NCI-H2196 (cell line): Measurements from ENCODE around the gene CHPF.

Source experiments
- DNase-seq: peaks from one replicate; lab custom pipeline; 2025; ENCODE audit not compliant: unreplicated experiment; lab: John Stamatoyannopoulos, UW

CHPF gene, protein sequence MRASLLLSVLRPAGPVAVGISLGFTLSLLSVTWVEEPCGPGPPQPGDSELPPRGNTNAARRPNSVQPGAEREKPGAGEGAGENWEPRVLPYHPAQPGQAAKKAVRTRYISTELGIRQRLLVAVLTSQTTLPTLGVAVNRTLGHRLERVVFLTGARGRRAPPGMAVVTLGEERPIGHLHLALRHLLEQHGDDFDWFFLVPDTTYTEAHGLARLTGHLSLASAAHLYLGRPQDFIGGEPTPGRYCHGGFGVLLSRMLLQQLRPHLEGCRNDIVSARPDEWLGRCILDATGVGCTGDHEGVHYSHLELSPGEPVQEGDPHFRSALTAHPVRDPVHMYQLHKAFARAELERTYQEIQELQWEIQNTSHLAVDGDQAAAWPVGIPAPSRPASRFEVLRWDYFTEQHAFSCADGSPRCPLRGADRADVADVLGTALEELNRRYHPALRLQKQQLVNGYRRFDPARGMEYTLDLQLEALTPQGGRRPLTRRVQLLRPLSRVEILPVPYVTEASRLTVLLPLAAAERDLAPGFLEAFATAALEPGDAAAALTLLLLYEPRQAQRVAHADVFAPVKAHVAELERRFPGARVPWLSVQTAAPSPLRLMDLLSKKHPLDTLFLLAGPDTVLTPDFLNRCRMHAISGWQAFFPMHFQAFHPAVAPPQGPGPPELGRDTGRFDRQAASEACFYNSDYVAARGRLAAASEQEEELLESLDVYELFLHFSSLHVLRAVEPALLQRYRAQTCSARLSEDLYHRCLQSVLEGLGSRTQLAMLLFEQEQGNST

GRCh38 chr2:219543596-219544358 lies at the start of gene CHPF, which contains the start of gene TMEM198:
TSS of gene CHPF (minus strand) at chr2:219543809. CDS start at chr2:219543538, 271 bp downstream.
TSS of gene TMEM198 (plus strand) at chr2:219544028. CDS start at chr2:219544728, 700 bp downstream.
- DNase-seq: peak; percentile 99

DNA sequence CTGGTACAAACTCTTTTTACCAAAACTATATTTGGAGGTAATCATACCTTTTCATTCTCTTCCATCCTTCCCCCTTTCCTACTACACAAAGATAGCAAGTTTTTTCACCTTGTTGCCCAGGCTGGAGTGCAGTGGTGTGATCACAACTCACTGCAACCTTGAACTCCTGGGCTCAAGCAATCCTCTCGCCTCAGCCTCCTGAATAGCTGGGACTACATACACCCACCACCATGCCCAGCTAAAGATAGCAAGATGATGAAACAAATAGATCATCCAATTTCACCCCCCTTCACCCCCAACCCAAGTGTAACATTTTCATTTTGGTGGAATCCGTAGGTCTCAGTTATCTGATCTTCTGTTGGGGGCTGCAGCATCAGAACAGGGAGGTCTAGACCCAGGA lies 49.5 kb upstream of the CHPF start:
- no peak for DNase-seq

DNA sequence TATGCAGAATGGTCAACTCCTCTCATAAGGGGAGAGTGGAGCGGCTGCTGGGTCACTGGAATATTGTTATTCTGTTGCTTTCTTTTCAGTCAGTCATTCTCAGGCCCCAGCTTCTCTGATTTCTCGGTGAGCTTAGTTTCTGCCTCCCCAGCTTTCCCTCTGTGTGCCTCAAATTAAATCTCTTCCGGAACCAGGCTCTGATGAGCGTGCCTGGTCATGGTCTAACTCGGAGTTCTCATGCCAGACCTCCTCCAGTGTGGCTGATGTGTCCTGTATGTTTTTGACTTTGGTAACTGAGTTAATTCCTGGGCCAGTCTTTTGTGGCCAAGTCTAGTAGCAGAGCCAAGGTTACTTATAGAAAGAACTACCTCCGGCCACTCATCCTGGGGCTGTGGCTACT lies 49.1 kb upstream of the CHPF start:
- no peak for DNase-seq

DNA sequence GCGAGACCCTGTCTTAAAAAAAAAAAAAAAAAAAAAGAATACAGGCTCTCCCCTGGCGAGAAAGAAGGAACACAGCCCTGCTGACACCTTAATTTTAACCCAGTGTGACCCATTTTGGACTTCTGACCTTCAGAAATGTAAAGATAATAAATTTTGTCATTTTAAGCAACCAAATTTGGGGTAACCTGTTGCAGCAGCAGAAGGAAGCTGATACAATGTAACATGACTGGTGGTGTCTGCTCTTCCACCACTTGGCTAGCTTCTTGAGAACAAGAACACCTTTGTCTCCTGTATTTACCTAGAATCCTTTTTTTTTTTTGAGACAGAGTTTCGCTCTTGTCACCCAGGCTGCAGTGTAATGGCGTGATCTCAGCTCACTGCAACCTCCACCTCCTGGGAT lies 47.5 kb upstream of the CHPF start:
- DNase-seq: no peak

- no peak for DNase-seq
Observed at GRCh38 chr2:219581346-219581745, 37.7 kb upstream of the CHPF start.

- no peak for DNase-seq
Observed at GRCh38 chr2:219578811-219579613, 35.4 kb upstream of the CHPF start.

- DNase-seq: no peak
Observed at GRCh38 chr2:219576505-219577388, 33.1 kb upstream of the CHPF start.

DNA sequence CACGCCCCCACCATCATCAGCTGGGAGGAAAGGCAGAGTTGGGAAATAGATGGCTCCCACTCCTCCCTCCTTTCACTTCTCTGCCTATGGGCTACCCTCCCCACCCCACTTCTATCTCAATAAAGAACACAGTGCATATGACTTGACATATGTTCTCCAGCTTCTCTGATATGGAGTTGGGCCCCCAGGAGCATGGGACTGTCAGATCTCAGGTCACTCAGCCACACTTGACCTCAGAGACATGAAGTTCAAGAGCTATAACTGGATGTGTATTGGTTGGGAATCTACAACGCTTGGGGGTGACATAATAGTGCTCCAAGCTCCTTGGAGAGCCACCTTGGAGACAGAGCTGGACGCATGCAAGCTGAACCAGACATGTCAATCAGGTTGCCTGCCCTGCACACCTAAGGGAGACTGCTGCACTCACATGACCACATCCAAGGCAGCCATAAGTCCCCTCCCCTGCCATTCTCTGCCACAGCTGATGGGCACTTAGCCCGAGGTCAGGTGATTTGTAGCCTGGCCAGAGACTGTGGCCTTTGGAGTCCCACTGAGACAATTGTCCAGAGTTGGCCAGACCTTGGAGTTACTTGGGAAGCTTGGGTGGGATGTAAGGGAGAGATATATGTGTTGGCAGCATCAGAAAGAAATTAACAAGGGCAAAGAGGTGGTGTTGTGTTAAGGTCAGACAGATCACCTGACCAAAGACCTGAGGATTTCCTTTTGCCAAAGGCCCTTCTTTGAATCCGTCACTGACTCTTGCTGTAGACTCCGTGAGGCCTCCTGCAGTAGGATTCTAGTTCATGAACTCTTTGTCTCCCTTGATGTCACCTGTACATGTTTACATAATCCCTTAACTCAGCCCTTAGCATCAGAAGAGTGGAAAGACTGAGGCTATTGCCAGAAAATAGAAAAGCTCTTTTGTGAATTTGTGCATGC lies 32.2 kb upstream of the CHPF start:
- DNase-seq: no peak

GRCh38 chr2:219574484-219575311 lies 31.1 kb upstream of the CHPF start:
- DNase-seq: peak; percentile 86

DNA sequence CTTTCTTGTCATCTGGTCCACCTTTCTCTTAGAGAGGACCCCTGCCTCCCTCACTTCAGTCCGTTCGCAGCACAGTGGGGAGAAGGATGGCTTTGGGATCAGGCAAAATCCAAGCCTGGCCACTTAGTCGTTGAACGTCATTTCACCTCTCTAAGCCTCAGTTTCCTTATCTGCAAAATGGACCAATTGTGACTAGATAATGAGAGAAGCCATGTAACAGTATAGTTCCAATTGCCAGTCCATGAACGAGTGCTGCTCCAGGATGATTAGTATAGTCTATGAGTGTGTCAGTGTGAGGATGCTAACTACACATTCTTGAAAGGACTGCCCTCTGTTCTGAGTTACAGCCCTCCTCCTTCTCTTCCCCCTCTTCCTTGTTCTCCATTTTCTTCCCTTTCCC lies 29.6 kb upstream of the CHPF start:
- no peak for DNase-seq

DNA sequence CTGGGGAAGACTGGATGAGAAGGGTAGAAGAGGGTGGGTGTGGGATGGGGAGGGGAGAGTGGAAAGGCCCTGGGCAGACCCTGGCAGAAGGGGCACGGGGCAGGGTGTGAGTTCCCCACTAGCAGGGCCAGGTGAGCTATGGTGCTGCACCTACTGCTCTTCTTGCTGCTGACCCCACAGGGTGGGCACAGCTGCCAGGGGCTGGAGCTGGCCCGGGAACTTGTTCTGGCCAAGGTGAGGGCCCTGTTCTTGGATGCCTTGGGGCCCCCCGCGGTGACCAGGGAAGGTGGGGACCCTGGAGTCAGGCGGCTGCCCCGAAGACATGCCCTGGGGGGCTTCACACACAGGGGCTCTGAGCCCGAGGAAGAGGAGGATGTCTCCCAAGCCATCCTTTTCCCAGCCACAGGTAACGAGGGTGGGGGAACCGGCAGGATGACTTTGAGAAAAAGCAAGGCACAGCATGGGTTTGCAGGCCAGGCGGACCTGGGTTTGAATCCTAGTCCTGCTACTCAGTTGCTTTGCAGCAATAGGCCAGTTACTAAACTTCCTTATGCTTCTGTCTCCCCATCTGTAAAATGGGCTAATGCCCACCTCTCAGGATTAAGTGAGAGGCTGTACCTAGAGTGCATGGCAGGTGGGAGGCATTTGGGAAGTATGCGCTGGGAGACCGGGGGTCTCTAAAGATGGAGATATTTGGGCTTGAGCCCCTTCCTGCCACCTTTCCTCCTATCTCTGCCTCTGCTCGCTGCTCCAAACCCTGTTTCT lies 28.8 kb upstream of the CHPF start, which contains the start of gene INHA:
INHA (plus strand) TSS at position 74 of the 765 bp plus-strand sequence; CDS start at position 139, 65 bp downstream.
- DNase-seq: no peak

DNA sequence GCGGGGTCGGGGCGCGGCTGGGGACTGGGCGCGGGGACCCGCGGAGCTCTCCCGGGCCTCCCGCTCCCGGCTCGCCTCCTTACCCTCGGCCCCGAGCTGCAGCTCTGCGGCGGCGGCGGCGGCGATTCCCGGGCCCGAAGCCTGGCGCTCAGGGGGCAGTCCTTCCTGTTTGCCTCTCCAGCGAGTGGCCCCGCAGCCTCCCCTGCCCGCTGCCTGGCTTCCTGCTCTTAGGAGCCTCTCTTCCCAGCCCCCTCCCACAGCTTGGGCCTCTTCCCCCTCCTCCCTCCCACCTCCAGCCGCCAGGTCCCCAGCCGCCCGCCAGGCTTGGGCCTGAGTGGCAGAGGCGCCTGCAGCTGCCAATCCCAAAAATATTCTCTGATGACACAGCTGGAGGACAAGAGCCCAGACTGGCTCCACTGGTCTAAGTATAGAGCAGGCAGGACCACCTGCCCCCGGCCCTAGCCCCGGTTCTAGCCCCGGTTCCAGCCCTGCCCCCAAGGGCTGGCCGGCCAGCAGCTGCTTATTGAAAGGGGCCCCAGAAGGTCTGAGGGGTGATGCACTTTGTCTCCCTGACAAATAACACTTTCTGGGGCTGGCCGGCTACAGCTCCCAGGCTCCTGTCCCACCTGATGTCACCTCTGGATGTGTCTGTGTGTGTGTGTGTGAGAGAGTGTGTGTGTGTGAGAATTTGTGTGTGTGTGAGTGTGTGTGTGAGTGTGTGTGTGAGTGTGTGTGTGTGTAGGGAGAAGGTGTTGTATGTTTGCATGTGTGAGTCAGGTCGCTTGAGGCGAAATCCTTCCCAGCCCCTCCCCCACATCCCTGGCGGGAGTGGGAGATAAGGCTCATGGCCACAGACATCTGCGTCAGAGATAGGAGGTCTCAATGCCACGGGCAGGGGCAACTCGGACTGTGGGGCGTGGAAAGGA lies 28.0 kb upstream of the CHPF start, which contains the start of gene OBSL1:
OBSL1 (minus strand) TSS at position 229 of the 926 bp plus-strand sequence. CDS start 307 bp downstream, outside the sequence.
- DNase-seq: peak; percentile 66

DNA sequence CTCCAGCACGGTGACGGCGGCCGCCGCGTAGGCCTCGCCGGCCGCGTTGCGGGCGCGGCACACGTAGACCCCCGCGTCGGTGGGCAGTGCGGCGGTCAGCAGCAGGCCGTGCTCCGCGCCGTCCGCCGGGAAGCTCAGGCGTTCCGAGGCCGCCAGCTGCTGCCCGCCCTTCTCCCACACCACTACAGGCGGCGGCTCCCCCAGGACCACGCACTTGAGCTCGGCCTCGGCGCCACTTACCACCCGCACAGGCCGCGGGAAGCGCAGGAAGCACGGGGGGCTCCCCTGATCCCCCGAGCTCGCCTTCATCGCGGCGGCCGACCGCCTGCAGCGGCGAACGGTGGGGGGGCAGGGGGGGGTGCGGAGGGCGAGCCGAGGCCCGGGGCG lies 27.3 kb upstream of the CHPF start:
- no peak for DNase-seq

DNA sequence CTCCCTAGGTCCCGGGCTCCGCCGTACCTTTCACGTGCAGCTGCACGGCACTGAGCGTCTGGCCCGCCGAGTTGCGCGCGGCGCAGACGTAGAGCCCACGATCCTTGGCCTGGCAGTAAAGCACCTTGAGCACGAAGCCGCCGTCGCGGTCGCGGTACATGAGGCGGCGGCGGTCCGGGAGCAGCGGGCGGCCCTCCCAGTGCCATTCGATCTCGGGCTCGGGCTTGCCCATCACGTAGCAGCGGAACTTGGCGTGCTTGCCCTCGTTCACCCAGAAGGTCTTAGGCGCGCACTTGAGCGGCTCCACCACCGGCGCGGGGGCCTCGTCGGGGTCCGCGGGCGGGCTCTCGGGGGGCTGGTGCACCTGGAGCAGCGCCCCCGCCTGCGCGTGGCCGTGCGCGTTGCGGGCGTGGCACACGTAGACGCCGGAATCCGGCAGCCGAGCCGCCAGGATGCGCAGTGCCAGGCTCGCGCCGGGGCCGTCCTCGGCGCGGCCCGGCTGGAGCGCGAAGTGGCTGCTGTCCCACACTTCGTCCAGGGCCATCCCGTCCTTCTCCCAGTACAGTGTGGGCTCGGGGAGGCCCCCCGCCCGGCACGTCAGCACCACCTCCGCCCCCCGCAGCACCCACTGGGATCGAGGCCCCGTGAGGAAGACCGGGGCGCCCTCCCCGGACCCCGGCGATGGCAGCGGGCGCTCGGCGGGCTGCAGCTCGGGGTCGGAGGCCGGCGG lies 26.8 kb upstream of the CHPF start:
- peak; percentile 31 for DNase-seq

GRCh38 chr2:219569635-219570034 lies 26.0 kb upstream of the CHPF start:
- no peak for DNase-seq
